T-helper 1 cell treated with Interleukin-12 subunit alpha and Interleukin-12 subunit beta and Interleukin-4 antibody, amounts not matched to agents 30 ng/mL and 1 ng/mL, for 36 hours (primary cell): ENCODE data around the gene FHIT. TPM values are rescaled to one million over a fixed set of nuclear protein-coding genes. Genes with fewer than 3 reads are reported as not detected.
"Not testable (repeated sequence)": the region's sequence is repeated elsewhere in the genome, so short reads cannot be mapped to it uniquely, and the experiment has no call there.

Experiments
- intact Hi-C: fragments of 100-400 bp; cut with micrococcal nuclease; formaldehyde crosslinking; loops from one replicate; pipeline ENCODE4 v1.15.1; 2024
- total RNA-seq: library from RNA; stranded (reverse); gene quantifications from 2 replicates; pipeline ENCODE4 v1.2.3, GENCODE V29; 2022

FHIT gene
- total RNA-seq, 1 donor from 2014 or later: 40.4 TPM

- intact Hi-C loops: no loop called here
These were observed 242.9 kb downstream of the FHIT start for GRCh38 chr3:61008153-61008997.

- intact Hi-C loops: no loop called here
These were observed 245.7 kb downstream of the FHIT start for GRCh38 chr3:61005591-61005990.

GRCh38 chr3:60998858-60999257 lies 252.4 kb downstream of the FHIT start:
- intact Hi-C loops: no loop called here

- intact Hi-C loops: no loop called here
These were observed 258.9 kb downstream of the FHIT start for GRCh38 chr3:60992395-60992794.

GRCh38 chr3:60990442-60990730 lies 260.9 kb downstream of the FHIT start:
- intact Hi-C loops: no loop called here

- intact Hi-C loops: no loop called here
These were observed 261.4 kb downstream of the FHIT start for GRCh38 chr3:60989626-60990441.

GRCh38 chr3:60987191-60987590 lies 264.1 kb downstream of the FHIT start:
- intact Hi-C loops: not testable (repeated sequence)

- intact Hi-C loops: no loop called here
These were observed 264.7 kb downstream of the FHIT start for GRCh38 chr3:60986552-60986951.

- intact Hi-C loops: no loop called here
These were observed 267.3 kb downstream of the FHIT start for GRCh38 chr3:60983906-60984305.

GRCh38 chr3:60980342-60980692 lies 270.9 kb downstream of the FHIT start:
- intact Hi-C loops: no loop called here

GRCh38 chr3:60979461-60980341 lies 271.6 kb downstream of the FHIT start:
- intact Hi-C loops: no loop called here

GRCh38 chr3:60973321-60973720 lies 277.9 kb downstream of the FHIT start:
- intact Hi-C loops: no loop called here

- intact Hi-C loops: no loop called here
These were observed 278.7 kb downstream of the FHIT start for GRCh38 chr3:60972599-60972998.

GRCh38 chr3:60970850-60971249 lies 280.4 kb downstream of the FHIT start:
- intact Hi-C loops: no loop called here

GRCh38 chr3:60967141-60967540 lies 284.1 kb downstream of the FHIT start:
- intact Hi-C loops: no loop called here

GRCh38 chr3:60957541-60957940 lies 293.7 kb downstream of the FHIT start:
- intact Hi-C loops: no loop called here

GRCh38 chr3:60956729-60957128 lies 294.5 kb downstream of the FHIT start:
- intact Hi-C loops: no loop called here

- intact Hi-C loops: no loop called here
These were observed 296.2 kb downstream of the FHIT start for GRCh38 chr3:60955034-60955433.

GRCh38 chr3:60954048-60954447 lies 297.2 kb downstream of the FHIT start:
- intact Hi-C loops: no loop called here

- intact Hi-C loops: no loop called here
These were observed 297.9 kb downstream of the FHIT start for GRCh38 chr3:60953351-60953750.

GRCh38 chr3:60952055-60952454 lies 299.2 kb downstream of the FHIT start:
- intact Hi-C loops: no loop called here

- intact Hi-C loops: no loop called here
These were observed 302.1 kb downstream of the FHIT start for GRCh38 chr3:60949146-60949545.
